Muscle of arm (tissue), 12 donors: ENCODE results near the gene FATE1. TPM values are rescaled to one million over a fixed set of nuclear protein-coding genes. Genes with fewer than 3 reads are reported as not detected.

Source experiments
- DNase-seq: peaks from one replicate; pipeline ENCODE4 v3.0.0-alpha.2; 2013
- polyA plus RNA-seq, 12 donors: library from polyadenylated mRNA; unstranded; fragments of 120-200 nt; gene quantifications; one replicate each; pipeline ENCODE4 v1.2.1, GENCODE V29; 2013; ENCODE audit not compliant: insufficient read length in 12 of 12

Gene FATE1
- polyA plus RNA-seq, 12 donors = 0.71 to 2.6 (median 1.7) TPM; not detected in 2

DNA sequence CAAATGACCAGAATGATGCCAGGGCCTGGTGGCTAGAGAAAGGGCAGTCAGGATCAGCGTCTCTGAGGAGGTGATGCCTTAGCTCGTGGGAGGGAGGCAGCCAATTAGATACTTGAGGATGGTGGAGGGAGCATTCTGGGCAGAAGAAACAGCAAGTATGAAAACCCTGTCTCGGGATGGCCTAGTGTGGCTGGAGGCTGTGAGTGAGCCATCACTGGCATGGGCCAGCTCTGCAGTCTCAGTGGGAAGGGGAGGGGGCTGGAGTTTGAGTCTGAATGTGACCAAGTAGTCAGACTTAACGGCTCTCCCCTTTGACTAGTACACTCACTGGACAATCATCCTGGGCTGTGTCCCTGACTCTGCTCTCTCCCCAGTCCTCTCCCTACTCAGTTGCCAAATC lies 25.8 kb downstream of the FATE1 start:
- DNase-seq = no peak

DNA sequence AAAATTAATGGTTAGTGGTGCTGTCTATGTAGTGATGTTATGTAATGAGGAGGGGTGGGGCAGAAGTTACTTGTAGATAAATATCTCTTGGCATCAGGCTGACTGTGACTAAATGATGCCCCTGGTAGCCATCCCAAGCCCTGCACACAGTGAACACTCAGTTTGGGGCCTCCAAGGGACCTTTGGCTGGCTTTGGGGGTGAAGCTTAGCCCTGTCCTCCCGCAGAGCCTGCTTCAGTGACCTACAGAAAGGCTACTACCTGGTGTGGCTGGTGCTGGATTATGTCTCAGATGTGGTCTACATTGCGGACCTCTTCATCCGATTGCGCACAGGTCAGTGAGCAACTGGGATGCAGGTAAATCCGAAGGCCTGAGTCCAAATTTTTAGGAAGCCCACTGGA lies 26.5 kb downstream of the FATE1 start:
- DNase-seq = no peak

DNA sequence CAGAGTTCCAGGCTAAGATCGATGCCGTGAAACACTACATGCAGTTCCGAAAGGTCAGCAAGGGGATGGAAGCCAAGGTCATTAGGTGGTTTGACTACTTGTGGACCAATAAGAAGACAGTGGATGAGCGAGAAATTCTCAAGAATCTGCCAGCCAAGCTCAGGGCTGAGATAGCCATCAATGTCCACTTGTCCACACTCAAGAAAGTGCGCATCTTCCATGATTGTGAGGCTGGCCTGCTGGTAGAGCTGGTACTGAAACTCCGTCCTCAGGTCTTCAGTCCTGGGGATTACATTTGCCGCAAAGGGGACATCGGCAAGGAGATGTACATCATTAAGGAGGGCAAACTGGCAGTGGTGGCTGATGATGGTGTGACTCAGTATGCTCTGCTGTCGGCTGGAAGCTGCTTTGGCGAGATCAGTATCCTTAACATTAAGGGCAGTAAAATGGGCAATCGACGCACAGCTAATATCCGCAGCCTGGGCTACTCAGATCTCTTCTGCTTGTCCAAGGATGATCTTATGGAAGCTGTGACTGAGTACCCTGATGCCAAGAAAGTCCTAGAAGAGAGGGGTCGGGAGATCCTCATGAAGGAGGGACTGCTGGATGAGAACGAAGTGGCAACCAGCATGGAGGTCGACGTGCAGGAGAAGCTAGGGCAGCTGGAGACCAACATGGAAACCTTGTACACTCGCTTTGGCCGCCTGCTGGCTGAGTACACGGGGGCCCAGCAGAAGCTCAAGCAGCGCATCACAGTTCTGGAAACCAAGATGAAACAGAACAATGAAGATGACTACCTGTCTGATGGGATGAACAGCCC lies 28.0 kb downstream of the FATE1 start:
- DNase-seq = no peak

DNA sequence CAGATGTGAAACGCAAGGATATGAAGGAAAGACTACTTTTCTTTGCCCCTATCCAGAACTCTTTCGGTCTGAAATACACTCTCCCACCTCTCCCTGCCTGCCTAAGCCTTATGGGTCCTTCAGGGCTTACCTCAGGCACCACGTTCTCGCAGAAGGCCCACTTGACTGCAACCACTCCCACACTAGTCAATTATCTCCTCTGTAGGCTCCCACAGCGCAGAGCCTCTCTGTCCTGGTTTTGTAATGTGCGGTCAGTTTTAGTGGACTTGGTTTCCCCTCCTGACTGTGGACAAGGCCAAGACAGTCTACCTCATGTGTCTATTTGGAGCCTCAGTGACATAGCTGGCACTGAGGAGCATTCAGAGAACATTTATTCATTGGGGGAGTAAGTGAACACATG lies 29.8 kb downstream of the FATE1 start:
- DNase-seq = no peak

DNA sequence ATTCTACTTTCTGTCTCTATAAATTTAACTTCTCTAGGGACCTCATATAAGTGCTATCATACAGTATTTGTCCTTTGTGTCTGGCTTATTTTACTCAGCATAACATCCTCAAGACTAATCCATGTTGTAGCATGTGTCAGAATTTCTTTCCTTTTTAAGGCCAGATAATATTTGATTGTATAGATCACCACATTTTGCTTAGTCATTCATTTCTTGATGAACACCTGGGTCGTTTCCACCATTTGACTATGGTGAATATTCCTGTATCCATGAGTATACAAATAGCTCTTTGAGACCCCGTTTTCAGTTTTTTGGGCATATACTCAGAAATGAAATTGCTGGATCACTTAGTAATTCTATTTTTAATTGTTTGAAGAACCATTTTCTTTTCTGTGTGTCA lies 30.7 kb downstream of the FATE1 start:
- no peak for DNase-seq

DNA sequence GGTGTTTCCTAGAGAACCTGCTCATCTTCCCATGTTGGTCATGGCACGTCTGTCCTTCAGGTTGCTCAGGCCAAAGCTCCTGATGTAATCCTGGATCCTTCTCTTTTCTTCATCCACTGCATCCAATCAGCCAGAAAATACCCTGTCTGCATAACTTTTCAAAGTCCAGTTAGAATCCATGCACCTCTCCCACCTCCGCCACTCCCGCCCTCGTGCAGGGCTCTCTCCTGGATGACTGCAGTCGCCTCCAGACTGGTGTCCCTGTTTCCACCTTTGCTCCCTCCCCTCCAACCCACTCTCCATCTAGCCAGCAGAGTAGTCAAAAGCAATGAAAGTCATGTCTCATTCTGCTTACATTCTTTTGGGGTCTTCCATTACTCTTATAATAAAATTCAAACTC lies 34.7 kb downstream of the FATE1 start:
- no peak for DNase-seq

DNA sequence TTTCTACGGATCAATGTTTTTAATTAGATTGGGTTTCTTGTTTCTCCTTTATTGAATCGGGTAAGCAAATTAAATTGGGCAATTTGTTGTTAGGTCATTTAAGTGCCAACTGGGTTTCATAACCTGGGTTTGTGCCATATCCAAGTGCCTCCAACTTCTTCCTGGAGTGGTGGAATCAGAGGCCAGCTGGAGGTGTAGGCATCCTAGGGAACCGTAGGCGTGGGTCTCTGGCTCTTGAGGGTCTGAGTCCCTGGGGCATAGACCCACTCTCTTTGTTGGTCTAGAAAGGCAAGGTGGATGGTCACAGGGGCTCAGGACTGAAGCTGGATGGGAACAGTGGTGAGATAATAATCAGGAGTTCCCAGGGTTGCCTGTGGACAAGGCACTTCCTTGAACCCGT lies 37.0 kb downstream of the FATE1 start:
- no peak for DNase-seq

DNA sequence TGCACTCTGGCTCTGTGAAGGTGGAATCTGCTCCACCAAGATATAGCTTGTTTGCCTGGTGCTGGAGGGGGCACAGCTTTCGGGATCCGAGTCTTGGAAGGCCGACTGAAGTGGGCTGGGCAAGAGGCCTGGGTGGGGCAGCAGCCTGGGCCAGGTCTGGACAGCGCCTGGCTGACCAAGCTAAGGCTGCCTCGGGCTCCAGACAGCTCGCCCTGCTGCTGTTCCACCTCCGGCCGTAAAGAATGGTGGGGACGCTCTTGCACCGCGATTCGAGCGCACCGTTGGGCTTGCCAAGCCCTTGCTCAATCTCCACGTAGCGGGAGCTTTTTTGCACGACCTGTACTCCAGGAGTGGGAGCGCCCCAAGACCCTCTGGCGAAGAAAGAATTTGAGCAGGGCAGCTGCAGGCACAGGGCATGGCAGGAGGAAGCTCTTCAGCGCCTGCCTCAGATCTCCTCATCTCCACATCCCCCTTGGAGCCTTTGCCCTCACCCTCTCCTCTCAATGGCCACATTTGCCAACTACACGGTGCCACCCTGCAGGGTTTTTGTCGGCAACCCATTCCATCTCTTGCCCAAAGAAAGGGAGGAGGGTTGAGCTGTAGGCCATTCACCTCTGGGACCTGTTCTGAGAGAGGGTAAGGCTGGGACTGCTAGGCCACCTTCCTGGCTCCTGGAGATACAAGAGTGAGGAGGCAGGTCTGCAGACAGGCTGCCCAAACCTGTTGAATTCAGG lies 37.6 kb downstream of the FATE1 start:
- peak; percentile 71 for DNase-seq

DNA sequence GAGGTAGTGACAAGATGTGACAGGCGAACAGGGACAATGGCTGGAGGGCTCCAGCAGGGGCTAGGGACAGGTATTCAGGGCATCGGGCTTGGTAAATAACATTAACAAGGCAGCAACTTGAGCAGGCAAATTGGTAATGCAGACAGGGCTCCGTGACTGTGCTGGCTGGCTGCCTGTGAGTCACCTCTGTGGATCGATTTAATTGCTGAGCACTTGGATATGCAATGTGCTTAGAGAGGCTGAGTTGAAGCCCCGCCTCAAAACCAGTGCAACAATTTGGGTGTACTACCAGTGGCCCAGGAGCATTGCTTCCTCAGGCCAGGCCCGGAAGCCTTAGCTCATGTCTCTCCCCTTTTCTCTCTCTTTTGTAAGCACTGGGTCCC lies 38.2 kb downstream of the FATE1 start:
- DNase-seq = no peak

DNA sequence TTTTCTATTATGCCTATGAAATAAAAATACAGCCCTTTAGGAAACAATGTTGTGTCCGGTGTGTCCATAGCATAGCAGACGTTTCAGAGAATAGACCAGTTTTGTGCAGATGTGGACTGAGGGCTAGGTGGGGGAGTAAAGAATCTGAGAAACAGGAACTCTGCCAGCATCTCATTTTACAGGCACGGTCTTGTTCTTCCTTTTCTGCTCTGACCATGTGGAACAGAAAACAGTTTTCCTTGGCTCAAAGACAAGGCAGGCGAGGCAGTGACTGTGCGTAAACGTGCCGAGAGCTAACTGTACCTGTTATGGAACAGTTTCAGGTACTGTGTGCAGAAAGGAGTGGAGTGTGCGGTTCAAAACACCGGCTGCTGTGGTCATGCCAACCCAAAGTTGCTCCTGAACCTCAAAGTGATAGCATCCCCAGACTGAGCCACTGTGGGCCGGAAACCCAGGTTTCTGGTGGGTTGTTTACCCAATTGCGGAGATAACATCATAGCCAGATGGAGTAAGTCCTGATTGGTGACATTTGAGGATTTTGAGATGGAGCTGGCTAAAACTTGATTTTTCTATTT lies 38.9 kb downstream of the FATE1 start:
- DNase-seq = peak; percentile 58

DNA sequence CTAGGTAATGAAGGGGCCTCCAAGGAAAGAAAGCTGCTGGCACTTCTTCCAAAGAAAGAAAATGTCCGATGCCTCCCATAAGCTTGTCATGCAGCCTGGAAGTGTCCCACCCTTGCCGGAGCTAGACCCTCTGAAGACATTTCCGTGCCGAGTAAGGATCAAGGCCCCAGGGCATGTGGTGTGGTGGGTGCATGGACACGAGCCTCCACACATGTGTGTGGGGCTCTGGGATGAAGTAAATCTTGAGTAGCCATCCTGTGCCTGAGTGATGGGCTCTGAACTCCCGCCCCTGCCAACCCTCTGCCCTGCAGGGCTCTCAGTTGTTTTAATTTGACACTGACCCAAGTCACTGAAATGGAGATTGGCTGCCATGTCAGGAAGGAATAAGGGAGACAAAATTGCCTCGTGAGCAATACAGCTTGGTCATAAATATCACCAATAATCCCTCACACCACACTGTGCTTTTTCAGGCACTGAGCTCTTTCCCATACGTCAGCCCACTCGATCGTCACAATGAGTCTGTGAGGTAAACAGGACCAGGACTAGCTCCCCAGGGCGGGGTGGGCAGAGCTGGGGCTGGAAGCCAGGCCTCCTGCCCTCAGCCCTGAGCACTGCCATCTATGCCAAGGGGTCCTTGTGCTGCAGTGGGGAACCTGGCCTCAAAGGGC lies 43.3 kb downstream of the FATE1 start:
- DNase-seq = no peak

DNA sequence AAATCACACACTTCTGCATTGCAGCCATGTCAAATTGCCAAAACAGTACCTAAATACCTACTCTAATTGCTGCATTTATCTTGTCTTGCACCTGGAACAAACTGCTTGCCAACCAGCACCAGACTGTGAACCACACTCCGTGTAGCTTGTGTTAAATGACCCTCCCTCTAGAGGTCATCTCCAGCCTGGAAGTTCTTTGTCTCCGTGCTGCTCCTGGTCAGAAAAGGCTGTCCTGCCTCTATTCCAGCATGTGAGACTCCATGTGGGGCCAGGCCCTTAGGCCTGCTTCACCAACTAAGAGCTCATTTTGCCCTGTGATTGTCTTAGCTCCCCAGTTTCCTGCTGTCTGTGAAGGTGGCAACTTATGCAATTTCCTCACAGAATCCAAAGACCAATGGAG lies 47.0 kb downstream of the FATE1 start:
- DNase-seq = no peak

DNA sequence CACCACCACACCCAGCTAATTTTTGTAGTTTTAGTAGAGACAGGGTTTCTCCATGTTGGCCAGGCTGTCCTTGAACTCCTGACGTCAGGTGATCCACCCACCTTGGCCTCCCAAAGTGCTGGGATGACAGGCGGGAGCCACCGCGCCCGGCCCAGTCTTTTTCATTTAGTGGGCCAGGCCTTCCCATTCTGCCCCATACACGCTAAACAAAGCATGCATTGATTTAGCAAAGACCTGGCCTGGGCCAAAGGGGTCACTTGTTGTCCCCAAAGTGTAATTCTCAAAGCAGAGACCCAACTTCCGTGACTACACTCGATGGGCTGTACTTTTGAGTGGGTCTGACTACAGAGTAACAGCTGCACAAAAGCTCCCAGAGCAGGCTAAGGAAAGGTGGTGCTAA lies 47.9 kb downstream of the FATE1 start:
- DNase-seq = no peak

DNA sequence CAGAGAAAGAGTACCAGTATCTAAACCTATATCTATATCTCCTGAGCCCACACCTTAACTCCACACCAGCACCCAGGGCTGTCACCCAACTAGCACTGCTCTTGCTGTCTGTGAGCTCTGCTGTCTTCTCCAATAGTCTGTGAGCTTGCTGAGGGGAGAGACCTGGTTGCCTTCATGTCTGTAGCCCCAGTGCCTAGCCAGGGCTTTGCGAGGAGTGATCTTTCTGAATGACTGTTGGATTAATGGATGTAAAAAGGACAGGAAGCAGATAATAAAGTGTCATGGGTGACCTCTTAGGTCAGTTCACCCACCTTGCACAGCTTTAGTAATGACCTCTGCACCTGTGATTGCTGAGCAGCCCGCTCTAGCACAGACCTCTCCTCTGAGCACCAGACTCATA lies 49.2 kb downstream of the FATE1 start:
- no peak for DNase-seq

DNA sequence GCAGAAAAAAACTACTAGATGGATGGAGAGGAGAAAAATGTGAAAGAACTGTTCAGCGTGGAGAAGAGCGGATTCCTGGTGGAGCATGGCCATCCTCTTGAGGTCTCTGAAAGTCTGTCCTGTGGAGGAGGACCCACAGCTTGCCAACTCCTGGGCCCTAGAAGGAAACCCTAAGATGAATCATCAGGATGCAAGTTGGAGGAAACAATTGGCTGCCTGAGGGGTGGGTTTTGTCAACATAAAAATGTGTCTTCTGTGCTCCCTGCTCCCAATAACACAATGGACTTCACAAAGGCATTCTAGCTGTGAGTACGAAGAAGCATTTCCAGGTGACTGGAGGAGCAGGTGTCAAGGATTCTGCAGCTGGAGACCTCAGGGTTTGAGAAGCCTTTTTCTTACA lies 55.9 kb downstream of the FATE1 start:
- DNase-seq = no peak

Other genes with a start within 250 kb of the FATE1 start
- gene PASD1, start 152.4 kb upstream of the FATE1 start, polyA plus RNA-seq = under 1 TPM in 4 of 12 donors, not detected in 8; 0.11 to 0.24 (median 0.12) TPM
- gene PRRG3, start 20.6 kb upstream of the FATE1 start, polyA plus RNA-seq = 10 to 100 TPM; 17.4 to 69.6 (median 33.1) TPM
- under 1 TPM in 1 of 12 donors, not detected in 11; 0.07 TPM for gene CNGA2, start 18.7 kb downstream of the FATE1 start, polyA plus RNA-seq
- not detected for gene MAGEA4, start 196.9 kb downstream of the FATE1 start, polyA plus RNA-seq